ENCODE measurements around the gene SLX4IP. TPM values are rescaled to one million over a fixed set of nuclear protein-coding genes. Genes with fewer than 3 reads are reported as not detected.

The SLX4IP gene
- total and polyA plus RNA-seq, 2 of the 13 experiments (the other 11 are each of a cell fraction or from before 2014, with no cell fraction given) = 3.6 to 7.3 TPM

DNA sequence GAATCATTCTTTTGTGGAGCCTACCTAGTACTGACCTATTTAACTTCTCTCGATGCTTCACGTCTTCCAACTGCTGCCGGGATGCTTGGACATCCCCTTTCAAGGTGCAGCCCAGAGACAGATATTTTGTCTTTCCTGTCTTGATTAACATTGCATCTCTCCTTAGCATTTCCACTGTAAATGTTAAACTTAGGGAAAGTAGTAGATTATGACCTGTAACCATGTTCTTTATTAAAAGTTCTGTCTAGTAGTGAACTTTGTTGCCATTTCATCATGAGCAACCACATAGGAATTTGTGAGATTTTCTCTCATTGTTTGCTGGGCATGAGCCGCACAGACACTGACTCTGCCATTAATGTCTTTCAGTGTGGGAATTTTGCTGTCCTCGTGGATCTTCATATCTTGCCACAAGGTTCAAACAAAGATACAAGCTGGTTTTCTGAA, 120.8 kb downstream of the SLX4IP start (continued):
- TF ChIP-seq, protein P1, sequence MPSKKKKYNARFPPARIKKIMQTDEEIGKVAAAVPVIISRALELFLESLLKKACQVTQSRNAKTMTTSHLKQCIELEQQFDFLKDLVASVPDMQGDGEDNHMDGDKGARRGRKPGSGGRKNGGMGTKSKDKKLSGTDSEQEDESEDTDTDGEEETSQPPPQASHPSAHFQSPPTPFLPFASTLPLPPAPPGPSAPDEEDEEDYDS (CRISPR knock-in tag; IDR thresholded peaks at IDR 0.05) = 0 out of 2 replicates have a peak, but pooled peaks have one; percentile 16
- TF ChIP-seq MIER2 (CRISPR knock-in tag; IDR thresholded peaks at IDR 0.05) = peak; percentile 46; the same call in 1 of the 2 replicates
- TF ChIP-seq ADNP (CRISPR knock-in tag; IDR thresholded peaks at IDR 0.05) = no peak
- TF ChIP-seq, protein P2, sequence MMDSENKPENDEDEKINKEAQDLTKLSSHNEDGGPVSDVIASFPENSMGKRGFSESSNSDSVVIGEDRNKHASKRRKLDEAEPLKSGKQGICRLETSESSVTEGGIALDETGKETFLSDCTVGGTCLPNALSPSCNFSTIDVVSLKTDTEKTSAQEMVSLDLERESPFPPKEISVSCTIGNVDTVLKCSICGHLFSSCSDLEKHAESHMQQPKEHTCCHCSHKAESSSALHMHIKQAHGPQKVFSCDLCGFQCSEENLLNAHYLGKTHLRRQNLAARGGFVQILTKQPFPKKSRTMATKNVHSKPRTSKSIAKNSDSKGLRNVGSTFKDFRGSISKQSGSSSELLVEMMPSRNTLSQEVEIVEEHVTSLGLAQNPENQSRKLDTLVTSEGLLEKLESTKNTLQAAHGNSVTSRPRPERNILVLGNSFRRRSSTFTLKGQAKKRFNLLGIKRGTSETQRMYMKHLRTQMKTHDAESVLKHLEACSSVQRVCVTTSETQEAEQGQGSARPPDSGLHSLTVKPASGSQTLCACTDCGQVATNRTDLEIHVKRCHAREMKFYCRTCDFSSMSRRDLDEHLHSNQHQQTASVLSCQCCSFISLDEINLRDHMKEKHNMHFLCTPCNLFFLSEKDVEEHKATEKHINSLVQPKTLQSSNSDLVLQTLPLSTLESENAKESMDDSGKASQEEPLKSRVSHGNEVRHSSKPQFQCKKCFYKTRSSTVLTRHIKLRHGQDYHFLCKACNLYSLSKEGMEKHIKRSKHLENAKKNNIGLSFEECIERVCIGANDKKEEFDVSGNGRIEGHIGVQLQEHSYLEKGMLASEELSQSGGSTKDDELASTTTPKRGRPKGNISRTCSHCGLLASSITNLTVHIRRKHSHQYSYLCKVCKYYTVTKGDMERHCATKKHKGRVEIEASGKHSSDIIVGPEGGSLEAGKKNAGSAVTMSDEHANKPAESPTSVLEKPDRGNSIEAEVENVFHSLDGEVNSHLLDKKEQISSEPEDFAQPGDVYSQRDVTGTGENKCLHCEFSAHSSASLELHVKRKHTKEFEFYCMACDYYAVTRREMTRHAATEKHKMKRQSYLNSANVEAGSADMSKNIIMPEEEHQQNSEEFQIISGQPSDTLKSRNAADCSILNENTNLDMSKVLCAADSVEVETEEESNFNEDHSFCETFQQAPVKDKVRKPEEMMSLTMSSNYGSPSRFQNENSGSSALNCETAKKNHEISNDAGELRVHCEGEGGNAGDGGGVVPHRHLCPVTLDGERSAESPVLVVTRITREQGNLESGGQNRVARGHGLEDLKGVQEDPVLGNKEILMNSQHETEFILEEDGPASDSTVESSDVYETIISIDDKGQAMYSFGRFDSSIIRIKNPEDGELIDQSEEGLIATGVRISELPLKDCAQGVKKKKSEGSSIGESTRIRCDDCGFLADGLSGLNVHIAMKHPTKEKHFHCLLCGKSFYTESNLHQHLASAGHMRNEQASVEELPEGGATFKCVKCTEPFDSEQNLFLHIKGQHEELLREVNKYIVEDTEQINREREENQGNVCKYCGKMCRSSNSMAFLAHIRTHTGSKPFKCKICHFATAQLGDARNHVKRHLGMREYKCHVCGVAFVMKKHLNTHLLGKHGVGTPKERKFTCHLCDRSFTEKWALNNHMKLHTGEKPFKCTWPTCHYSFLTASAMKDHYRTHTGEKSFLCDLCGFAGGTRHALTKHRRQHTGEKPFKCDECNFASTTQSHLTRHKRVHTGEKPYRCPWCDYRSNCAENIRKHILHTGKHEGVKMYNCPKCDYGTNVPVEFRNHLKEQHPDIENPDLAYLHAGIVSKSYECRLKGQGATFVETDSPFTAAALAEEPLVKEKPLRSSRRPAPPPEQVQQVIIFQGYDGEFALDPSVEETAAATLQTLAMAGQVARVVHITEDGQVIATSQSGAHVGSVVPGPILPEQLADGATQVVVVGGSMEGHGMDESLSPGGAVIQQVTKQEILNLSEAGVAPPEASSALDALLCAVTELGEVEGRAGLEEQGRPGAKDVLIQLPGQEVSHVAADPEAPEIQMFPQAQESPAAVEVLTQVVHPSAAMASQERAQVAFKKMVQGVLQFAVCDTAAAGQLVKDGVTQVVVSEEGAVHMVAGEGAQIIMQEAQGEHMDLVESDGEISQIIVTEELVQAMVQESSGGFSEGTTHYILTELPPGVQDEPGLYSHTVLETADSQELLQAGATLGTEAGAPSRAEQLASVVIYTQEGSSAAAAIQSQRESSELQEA (CRISPR knock-in tag; IDR thresholded peaks at IDR 0.05; ENCODE audit: not compliant biosample characterization) = no peak
- no peak for TF ChIP-seq MYC (CRISPR knock-in tag; IDR thresholded peaks at IDR 0.05; ENCODE audit: borderline replicate concordance)
- TF ChIP-seq, protein P3, sequence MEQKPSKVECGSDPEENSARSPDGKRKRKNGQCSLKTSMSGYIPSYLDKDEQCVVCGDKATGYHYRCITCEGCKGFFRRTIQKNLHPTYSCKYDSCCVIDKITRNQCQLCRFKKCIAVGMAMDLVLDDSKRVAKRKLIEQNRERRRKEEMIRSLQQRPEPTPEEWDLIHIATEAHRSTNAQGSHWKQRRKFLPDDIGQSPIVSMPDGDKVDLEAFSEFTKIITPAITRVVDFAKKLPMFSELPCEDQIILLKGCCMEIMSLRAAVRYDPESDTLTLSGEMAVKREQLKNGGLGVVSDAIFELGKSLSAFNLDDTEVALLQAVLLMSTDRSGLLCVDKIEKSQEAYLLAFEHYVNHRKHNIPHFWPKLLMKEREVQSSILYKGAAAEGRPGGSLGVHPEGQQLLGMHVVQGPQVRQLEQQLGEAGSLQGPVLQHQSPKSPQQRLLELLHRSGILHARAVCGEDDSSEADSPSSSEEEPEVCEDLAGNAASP (CRISPR knock-in tag; IDR thresholded peaks at IDR 0.05; ENCODE audit: borderline replicate concordance) = 0 out of 2 replicates have a peak, but pooled peaks have one; percentile 9
- TF ChIP-seq CHD2 (IDR thresholded peaks at IDR 0.05; ENCODE audit: low read depth, low read length) = no peak
- peak; percentile 70; the same call in 1 of the 2 replicates for TF ChIP-seq RNF2 (conservative IDR thresholded peaks at IDR 0.05; ENCODE audit: low read depth)
- TF ChIP-seq MXI1 (IDR thresholded peaks at IDR 0.05; ENCODE audit: borderline replicate concordance, low read depth, low read length) = peak; percentile 63; the same call in 1 of the 3 replicates
- TF ChIP-seq ZNF768 (CRISPR knock-in tag; IDR thresholded peaks at IDR 0.05) = no peak
- TF ChIP-seq STAG1 (CRISPR knock-in tag; IDR thresholded peaks at IDR 0.05) = peak; percentile 13; the same call in 1 of the 2 replicates
- TF ChIP-seq ISX (CRISPR knock-in tag; conservative IDR thresholded peaks at IDR 0.05) = no peak
- peak; percentile 31; the same call in 1 of the 2 replicates for TF ChIP-seq ZNF24 (IDR thresholded peaks at IDR 0.05)
- peak; percentile 59; the same call in 1 of the 2 replicates for TF ChIP-seq ZSCAN9 (CRISPR knock-in tag; IDR thresholded peaks at IDR 0.05; ENCODE audit: borderline replicate concordance)
- TF ChIP-seq, protein P4, sequence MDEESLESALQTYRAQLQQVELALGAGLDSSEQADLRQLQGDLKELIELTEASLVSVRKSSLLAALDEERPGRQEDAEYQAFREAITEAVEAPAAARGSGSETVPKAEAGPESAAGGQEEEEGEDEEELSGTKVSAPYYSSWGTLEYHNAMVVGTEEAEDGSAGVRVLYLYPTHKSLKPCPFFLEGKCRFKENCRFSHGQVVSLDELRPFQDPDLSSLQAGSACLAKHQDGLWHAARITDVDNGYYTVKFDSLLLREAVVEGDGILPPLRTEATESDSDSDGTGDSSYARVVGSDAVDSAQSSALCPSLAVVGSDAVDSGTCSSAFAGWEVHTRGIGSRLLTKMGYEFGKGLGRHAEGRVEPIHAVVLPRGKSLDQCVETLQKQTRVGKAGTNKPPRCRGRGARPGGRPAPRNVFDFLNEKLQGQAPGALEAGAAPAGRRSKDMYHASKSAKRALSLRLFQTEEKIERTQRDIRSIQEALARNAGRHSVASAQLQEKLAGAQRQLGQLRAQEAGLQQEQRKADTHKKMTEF (CRISPR knock-in tag; IDR thresholded peaks at IDR 0.05) = peak; percentile 58; the same call in 1 of the 2 replicates
- TF ChIP-seq, protein P5, sequence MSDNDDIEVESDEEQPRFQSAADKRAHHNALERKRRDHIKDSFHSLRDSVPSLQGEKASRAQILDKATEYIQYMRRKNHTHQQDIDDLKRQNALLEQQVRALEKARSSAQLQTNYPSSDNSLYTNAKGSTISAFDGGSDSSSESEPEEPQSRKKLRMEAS (IDR thresholded peaks at IDR 0.05) = peak; percentile 81; the same call in 1 of the 2 replicates
- 0 out of 2 replicates have a peak, but pooled peaks have one; percentile 8 for TF ChIP-seq BCL6 (CRISPR knock-in tag; IDR thresholded peaks at IDR 0.05)
- 0 out of 2 replicates have a peak, but pooled peaks have one; percentile 18 for TF ChIP-seq ZNF652 (CRISPR knock-in tag; IDR thresholded peaks at IDR 0.05; ENCODE audit: borderline replicate concordance, low read depth)
- peak; percentile 82; the same call in 1 of the 2 replicates for TF ChIP-seq CC2D1A (CRISPR knock-in tag; IDR thresholded peaks at IDR 0.05)
- no peak for TF ChIP-seq FOXJ3 (CRISPR knock-in tag; IDR thresholded peaks at IDR 0.05; ENCODE audit: borderline replicate concordance)
